ENCODE measurements around the gene MICALL1.

Gene MICALL1

DNA sequence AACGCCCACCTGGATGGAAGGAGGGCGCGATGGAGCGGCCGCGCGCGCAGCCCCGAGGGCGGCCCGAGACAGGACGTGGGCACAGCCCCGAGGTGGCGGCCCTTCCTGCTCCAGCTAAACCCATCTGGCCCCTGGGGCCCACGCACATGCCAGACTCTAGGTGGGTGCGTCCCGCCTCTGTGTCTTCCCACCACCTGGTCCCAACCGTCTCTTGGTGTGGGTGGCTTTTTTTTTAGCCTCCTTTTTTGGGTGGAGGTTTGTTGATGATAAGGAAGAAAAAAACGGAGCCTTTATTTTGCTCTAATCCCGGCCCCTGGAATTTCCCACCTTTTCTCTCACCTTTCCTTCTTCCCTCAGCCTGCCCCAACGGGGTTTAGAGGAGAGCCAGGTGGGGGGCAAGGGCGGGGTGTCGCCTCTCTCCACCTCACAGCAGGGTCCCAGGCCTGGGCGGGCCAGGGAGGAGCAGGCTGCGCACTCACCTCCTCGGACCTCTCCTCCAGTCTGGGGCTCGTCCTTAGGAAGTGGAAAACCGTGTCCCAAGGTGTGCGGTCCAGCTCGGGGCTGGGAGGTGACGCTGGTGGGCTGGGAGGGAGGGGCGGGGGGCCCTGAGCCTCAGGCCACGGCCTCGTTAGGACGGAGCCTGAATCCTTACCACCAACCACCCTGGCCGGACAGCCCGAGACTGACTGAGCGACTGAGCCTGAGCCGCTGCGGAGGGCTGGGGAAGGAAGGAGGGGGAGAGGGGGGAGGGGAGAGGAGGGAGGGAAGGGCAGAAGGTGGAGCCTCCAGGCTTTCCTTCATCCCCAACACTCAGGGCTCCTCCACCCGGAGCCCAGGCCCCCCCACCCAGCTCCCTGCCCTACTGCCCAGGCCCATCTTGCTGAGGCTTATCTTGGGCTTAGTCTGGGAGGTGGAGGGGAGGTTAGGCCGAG, 78.0 kb downstream of the MICALL1 start, which contains the start of gene SOX10:
SOX10 (minus strand) TSS at position 696 of the 932 bp plus-strand sequence. CDS start 771 bp downstream, outside the sequence.
- no peak for DNase-seq

DNA sequence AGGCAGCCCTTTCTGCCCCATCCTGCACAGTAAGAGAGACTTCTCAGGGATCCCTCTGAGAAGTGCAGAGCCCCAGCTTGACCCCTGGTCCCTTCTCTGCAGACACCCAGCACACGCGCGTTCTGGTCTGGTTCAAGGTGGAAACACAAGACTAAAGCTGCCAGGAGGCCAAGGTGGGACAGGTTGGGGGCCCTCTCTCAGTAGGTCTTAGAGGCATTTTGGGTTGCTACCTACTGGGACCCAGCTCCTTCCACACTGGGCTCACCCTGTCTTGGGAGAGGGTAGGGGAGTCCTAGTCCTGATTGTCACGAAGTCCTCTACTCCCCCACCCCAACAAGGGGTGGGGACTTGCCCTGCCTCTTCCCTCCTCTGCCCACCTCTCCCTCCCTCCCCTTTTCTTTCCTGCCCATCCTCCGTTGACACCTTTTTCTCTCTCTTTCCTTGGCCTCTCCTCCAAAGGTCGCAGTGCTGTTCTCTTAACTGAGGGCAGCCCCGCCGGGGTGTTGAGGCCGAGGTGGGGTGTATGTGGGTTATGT, 79.0 kb downstream of the MICALL1 start:
- no peak for DNase-seq

DNA sequence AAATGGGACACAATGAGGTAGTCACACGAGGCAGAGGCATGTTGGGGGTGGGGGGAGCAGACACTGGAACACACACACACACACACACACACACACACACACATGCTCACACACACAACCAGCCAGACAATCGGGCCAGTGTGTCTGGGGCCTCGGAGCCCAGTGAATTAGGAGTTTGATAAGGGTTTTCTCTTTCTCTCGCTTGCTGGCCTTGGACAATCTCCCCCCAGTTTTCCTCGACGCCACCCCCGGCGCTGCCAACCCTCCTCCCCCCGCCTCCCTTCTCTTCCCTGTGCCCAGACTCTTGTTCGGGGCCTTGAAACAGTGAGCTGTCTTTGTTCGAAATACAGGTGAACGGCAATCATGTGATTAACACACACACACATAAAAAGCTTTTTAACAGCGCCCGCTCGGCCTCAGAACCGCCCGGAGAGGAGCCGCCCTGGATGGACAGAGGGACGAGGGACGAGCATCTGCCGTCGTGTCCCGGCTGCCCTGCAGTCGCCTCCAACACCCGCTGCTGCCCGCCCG, 79.7 kb downstream of the MICALL1 start:
- no peak for DNase-seq

DNA sequence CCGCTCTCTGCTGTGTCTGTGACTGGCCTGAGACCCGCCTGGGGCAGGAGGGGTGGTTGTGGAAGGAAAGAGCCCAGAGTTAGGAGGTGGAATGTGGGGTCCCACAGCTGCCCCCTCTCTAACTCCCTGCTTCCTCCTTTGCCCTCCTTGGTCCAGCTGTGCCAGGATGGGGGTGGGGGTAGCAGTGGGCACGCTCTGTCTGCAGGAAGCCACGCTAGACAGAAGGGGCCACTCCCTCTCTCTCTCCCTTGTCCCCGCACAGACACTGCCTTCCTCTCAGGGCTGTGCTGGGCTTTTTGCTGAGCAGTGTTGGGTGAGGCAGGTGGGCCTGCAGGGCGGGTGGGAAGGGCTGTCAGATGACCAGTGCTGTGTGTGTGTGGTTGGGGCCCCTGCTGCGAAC, 80.3 kb downstream of the MICALL1 start:
- no peak for DNase-seq

DNA sequence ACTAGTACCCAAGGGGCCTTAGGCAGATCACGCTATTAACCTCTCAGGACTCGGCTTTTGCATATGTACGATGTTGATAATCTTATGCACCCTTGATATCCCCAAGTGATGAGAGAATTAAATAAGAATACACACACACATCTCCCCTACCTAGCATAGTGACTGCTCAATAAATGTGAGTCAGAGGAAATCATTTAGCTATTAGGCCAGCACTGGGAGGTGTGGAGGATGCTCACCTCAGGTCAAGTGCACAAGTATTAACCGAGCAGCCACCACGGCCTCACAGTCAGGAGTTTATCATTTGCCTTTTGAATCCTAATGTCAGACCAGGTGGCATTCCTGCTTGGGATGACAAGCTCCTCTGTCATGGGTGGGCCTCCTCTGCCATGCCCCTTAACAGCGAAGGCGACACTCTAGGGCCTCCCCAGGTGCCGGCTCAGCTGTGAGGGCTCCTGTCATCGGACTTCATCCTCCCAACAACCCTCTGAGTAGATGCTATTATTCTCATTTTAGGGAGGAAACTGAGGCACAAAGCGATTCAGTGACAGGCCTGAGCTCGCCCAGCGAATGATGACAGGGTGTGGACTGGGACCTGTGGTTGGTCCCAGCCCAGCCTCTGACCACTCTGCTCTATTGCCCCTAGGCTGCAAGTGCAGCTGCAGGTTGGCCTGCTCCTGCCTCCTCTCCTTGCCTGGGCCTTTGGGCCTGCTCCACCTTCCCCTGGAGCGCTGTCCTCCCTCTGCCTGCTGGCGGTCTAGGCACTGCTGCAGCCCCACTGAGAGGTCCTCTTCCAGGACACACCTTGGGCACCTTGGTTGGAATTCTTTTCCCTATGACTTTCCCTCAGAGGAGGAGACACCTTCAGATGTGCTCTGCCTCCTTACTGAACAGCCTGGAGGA, 83.3 kb downstream of the MICALL1 start:
- DNase-seq, result no peak

DNA sequence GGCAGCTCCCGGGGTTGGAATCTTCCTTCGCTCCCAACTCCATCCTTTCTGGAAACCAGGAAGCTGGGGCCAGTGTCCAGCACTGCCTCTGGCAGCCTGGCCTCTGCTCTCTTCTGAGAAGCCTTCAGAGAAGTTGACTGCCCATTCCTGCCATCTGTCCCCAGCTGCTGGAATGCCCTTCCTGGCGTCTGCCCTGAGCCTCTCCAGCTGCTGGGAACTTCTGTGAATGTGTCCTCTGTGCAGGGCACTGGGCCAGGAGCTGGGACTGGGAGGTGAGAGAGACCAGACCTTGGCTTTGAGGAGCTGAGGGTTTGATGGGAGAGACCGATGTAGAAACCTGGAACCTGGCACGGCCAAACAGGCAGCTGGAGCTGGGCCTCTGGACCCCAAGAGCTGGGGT, 84.2 kb downstream of the MICALL1 start:
- DNase-seq, result no peak

DNA sequence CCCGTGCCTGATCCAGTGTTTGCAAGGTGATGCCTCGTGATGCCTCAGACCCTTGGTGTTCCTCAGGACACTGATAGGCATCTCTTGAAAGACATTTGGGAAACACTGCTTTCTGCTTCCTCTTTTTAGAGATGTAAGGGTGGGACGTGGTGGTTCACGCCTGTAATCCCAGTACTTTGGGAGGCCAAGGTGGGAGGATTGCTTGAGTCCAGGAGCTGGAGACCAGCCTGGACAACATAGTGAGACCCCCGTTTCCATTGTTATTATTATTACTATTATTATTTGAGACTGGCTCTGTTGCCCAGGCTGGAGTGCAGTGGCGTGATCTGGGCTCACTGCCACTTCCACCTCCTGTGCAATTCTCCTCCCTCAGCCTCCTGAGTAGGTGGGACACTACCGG, 84.8 kb downstream of the MICALL1 start:
- no peak for DNase-seq

DNA sequence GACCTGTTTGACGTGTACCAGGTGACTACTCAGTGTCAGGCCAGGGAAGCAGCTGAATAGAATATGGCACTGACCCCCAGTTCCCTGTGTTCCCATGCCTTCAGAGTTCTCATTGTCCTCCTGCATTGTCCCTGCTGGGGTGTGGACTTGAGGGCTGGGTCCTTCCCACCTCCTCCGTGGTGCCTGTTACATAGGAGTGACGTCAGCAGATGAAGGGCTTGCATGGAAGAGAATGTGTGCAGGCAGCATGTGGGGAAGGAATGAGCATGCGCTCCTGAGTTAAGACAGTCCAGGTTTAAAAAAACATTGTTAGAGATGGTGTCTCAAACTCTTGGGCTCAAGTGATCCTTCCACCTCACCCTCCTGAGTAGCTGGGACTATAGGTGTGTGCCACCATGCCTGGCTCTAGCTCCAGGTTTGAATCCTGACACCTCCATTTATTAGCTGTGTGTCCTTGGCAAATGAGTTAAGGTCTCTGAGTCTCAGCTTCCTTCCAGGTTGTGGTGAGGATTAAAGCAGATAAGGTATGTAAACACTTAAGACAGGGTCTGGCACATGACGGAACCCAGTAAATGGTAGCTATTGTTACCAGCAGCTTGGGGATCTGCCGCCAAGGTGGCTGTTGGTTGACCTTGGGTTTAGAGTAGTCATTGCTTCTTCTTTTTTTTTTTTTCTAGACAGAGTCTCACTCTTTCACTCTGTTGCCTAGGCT, 85.8 kb downstream of the MICALL1 start:
- DNase-seq, result no peak
